T-cell (primary cell): Measurements from ENCODE around the gene DDX10. TPM values are rescaled to one million over a fixed set of nuclear protein-coding genes. Genes with fewer than 3 reads are reported as not detected.

ENCODE experiments used
- ATAC-seq, 4 experiments: fragments of 200-7000 bp in 3 of 4; fragments of 150-1000 bp in 1 of 4; cut with Tn5 transposase; replicated peaks in 1 of 4; 1 replicate in 3 of 4; 2 replicates in 1 of 4; pipeline ENCODE4 v1.10.0; 2021; ENCODE audit warnings: moderate library complexity in 3 of 4, mild to moderate bottlenecking in 2 of 4, moderate number of reproducible peaks in 1 of 4
- CTCF ChIA-PET, 2 donors: fragments of 300-600 bp; sonication (Branson Sonifier 250); formaldehyde crosslinking; loops; one replicate each; lab custom pipeline; 2022; ENCODE audit warnings: antibody characterized with exemption in 2 of 2; lab: Charles Lee
- POLR2A ChIA-PET, 2 donors: fragments of 300-600 bp; sonication (Branson Sonifier 250); formaldehyde crosslinking; loops; one replicate each; lab custom pipeline; 2022; ENCODE audit warnings: antibody characterized with exemption in 2 of 2; lab: Charles Lee
- DNase-seq, 35 experiments: peaks; one replicate each; pipeline versions ENCODE4 v3.0.0 to v3.0.0-alpha.2; 2013 to 2023
- H3K27ac ChIP-seq: one replicate; pipeline ENCODE4 v1.5.1; 2013; ENCODE audit warnings: low read length
- H3K27me3 ChIP-seq, 2 experiments: replicated peaks in 1 of 2; 1 replicate in 1 of 2; 2 replicates in 1 of 2; pipeline versions ENCODE4 v1.6.1 to v1.7.0; 2013; ENCODE audit warnings: low read length in 1 of 2, mixed read lengths in 1 of 2; ENCODE audit not compliant: control insufficient read depth in 2 of 2, insufficient read depth in 2 of 2; ENCODE audit errors: extremely low read depth in 1 of 2
- H3K36me3 ChIP-seq, 2 donors: 1 replicate in 1 of 2; 2 replicates in 1 of 2; pipeline versions ENCODE4 v1.6.1 to v1.7.0; 2013; ENCODE audit warnings: low read length in 1 of 2; ENCODE audit not compliant: control insufficient read depth in 2 of 2, insufficient read depth in 1 of 2; ENCODE audit errors: extremely low read depth in 1 of 2
- H3K4me1 ChIP-seq, 2 experiments: 1 replicate in 1 of 2; 2 replicates in 1 of 2; pipeline versions ENCODE4 v1.6.1 to v1.7.0; 2013; ENCODE audit warnings: low read length in 2 of 2, mixed read lengths in 1 of 2; ENCODE audit not compliant: insufficient read depth in 2 of 2, control insufficient read depth in 1 of 2; ENCODE audit errors: extremely low read depth in 1 of 2
- H3K4me3 ChIP-seq, 2 donors: 1 replicate in 1 of 2; 2 replicates in 1 of 2; pipeline versions ENCODE4 v1.5.1 to v1.7.0; 2013; ENCODE audit warnings: mild to moderate bottlenecking in 2 of 2, low read length in 1 of 2, moderate library complexity in 1 of 2; ENCODE audit not compliant: control insufficient read depth in 1 of 2; ENCODE audit errors: extremely low read depth in 1 of 2
- H3K9me3 ChIP-seq: 2 replicates; pipeline ENCODE4 v1.7.0; 2013
- H3K27ac Mint-ChIP-seq, 2 donors: one replicate each; pipeline ENCODE4 v1.8.0; 2020 to 2021; ENCODE audit warnings: mild to moderate bottlenecking in 2 of 2, mixed read lengths in 2 of 2
- H3K27me3 Mint-ChIP-seq, 2 donors: one replicate each; pipeline ENCODE4 v1.8.0; 2021 to 2022; ENCODE audit warnings: mixed read lengths in 2 of 2
- H3K36me3 Mint-ChIP-seq: one replicate; pipeline ENCODE4 v1.8.0; 2021; ENCODE audit warnings: mixed read lengths
- H3K4me1 Mint-ChIP-seq, 3 donors: one replicate each; pipeline ENCODE4 v1.8.0; 2020 to 2022; ENCODE audit warnings: mixed read lengths in 3 of 3, mild to moderate bottlenecking in 1 of 3
- H3K4me3 Mint-ChIP-seq, 3 donors: one replicate each; pipeline ENCODE4 v1.8.0; 2020 to 2022; ENCODE audit warnings: mild to moderate bottlenecking in 3 of 3, mixed read lengths in 3 of 3, moderate library complexity in 3 of 3
- H3K9me3 Mint-ChIP-seq, 3 donors: one replicate each; pipeline ENCODE4 v1.8.0; 2020 to 2022; ENCODE audit warnings: mixed read lengths in 3 of 3
- whole genome bisulfite sequencing: methylation state at CpG from one replicate; pipeline ENCODE4 v1.1.5; 2013; ENCODE audit warnings: missing lambda C conversion rate; ENCODE audit not compliant: insufficient coverage; 5-methylcytosine and 5-hydroxymethylcytosine counted together
- total RNA-seq, 35 experiments: library from RNA in 6 of 35; stranded (reverse) in 6 of 35; fragments of 120-200 nt in 1 of 35; gene quantifications; one replicate each; pipeline versions ENCODE4 v1.2.1 to v1.2.4 and lab custom pipeline; 2013 to 2026

The DDX10 gene
- total RNA-seq, 5 donors from 2014 or later (not counting 1 experiment from before 2014, with no cell fraction given), result 23.5 to 30.0 (median 27.0) TPM

GRCh38 chr11:108922241-108922640 lies 257.4 kb downstream of the DDX10 start:
- ChIA-PET POLR2A (interaction anchor here in 1 of 2 donors (0.6 kb wide), 1 partner anchor 439 kb away, joined by 5 read pairs; no protein-coding TSS in a partner anchor), CTCF (interaction anchor here in 1 of 2 donors (0.7 kb wide), 1 partner anchor 21 kb away, joined by 4 read pairs; no protein-coding TSS in a partner anchor)
- no peaks in the 10 kb centered on the region for H3K27me3 ChIP-seq
- no peak overlapping the region for H3K27ac ChIP-seq
- WGBS, result no CpG with 5 or more reads among the region's 3 CpGs
- H3K4me3 Mint-ChIP-seq, result no peak overlapping the region
- no peak for DNase-seq
- H3K4me1 Mint-ChIP-seq, result peaks cover 0 to 7% (median 0%) of the 10 kb centered on the region in 3 donors
- H3K36me3 Mint-ChIP-seq, result peaks cover 41% of the 10 kb centered on the region
- no peak overlapping the region for H3K27ac Mint-ChIP-seq
- H3K4me1 ChIP-seq, result no peaks in the 10 kb centered on the region
- H3K9me3 ChIP-seq, result no peaks in the 10 kb centered on the region
- H3K4me3 ChIP-seq, result no peak overlapping the region
- peaks cover 0 to 3% of the 10 kb centered on the region in 2 donors for H3K36me3 ChIP-seq
- H3K27me3 Mint-ChIP-seq, result no peaks in the 10 kb centered on the region
- H3K9me3 Mint-ChIP-seq, result no peaks in the 10 kb centered on the region
- no peak for ATAC-seq

- Mint-ChIP-seq H3K4me3 (no peak overlapping the region), H3K9me3 (no peaks in the 10 kb centered on the region), H3K27ac (no peak overlapping the region), H3K36me3 (peaks cover 38% of the 10 kb centered on the region), H3K4me1 (peaks cover 0 to 9% (median 0%) of the 10 kb centered on the region in 3 donors), H3K27me3 (no peaks in the 10 kb centered on the region)
- DNase-seq (no peak), ATAC-seq (no peak)
- H3K9me3 ChIP-seq, result no peaks in the 10 kb centered on the region
- H3K4me1 ChIP-seq, result no peaks in the 10 kb centered on the region
- peaks cover 0 to 3% of the 10 kb centered on the region in 2 donors for H3K36me3 ChIP-seq
- no peak overlapping the region for H3K27ac ChIP-seq
- POLR2A ChIA-PET, result interaction anchor here in 1 of 2 donors (0.6 kb wide), 1 partner anchor 1070 kb away, joined by 5 read pairs; no protein-coding TSS in a partner anchor
- H3K4me3 ChIP-seq, result no peak overlapping the region
- CTCF ChIA-PET, result no interaction called here
- WGBS, result 90% methylated on average over 1 of the region's 1 CpG
- no peaks in the 10 kb centered on the region for H3K27me3 ChIP-seq
Measured at GRCh38 chr11:108923413-108923812, 258.5 kb downstream of the DDX10 start.

GRCh38 chr11:108926171-108926840 lies 261.4 kb downstream of the DDX10 start:
- Histone ChIP-seq H3K36me3 (no peaks in the 10 kb centered on the region), H3K27me3 (no peaks in the 10 kb centered on the region), H3K9me3 (no peaks in the 10 kb centered on the region), H3K4me1 (no peaks in the 10 kb centered on the region), H3K4me3 (no peak overlapping the region), H3K27ac (no peak overlapping the region)
- WGBS, result 96% methylated on average over 3 of the region's 5 CpGs
- ChIA-PET CTCF (no interaction called here), POLR2A (no interaction called here)
- Mint-ChIP-seq H3K27me3 (no peaks in the 10 kb centered on the region), H3K4me3 (no peak overlapping the region), H3K4me1 (peaks cover 0 to 9% (median 0%) of the 10 kb centered on the region in 3 donors), H3K36me3 (peaks cover 33% of the 10 kb centered on the region), H3K9me3 (no peaks in the 10 kb centered on the region), H3K27ac (no peak overlapping the region)
- DNase-seq (no peak), ATAC-seq (no peak)

- POLR2A ChIA-PET, result no interaction called here
Measured at GRCh38 chr11:108926841-108927577, 262.1 kb downstream of the DDX10 start.

GRCh38 chr11:108927791-108928545 lies 263.1 kb downstream of the DDX10 start:
- DNase-seq (no peak), ATAC-seq (no peak)
- H3K27me3 ChIP-seq, result no peaks in the 10 kb centered on the region
- Mint-ChIP-seq H3K4me3 (no peak overlapping the region), H3K4me1 (peaks cover 0 to 9% (median 0%) of the 10 kb centered on the region in 3 donors), H3K9me3 (no peaks in the 10 kb centered on the region), H3K27ac (no peak overlapping the region), H3K27me3 (no peaks in the 10 kb centered on the region), H3K36me3 (peaks cover 27% of the 10 kb centered on the region)
- H3K9me3 ChIP-seq, result no peaks in the 10 kb centered on the region
- POLR2A ChIA-PET, result no interaction called here
- H3K4me3 ChIP-seq, result no peak overlapping the region
- 92% methylated on average over 3 of the region's 7 CpGs for WGBS
- no peaks in the 10 kb centered on the region for H3K4me1 ChIP-seq
- CTCF ChIA-PET, result no interaction called here
- H3K36me3 ChIP-seq, result no peaks in the 10 kb centered on the region
- no peak overlapping the region for H3K27ac ChIP-seq

More at GRCh38 chr11:108926841-108927577, 262.1 kb downstream of the DDX10 start:
- ATAC-seq (no peak), DNase-seq (no peak)
- Mint-ChIP-seq H3K4me3 (no peak overlapping the region), H3K36me3 (peaks cover 30% of the 10 kb centered on the region), H3K4me1 (peaks cover 0 to 9% (median 0%) of the 10 kb centered on the region in 3 donors), H3K27ac (no peak overlapping the region), H3K27me3 (no peaks in the 10 kb centered on the region), H3K9me3 (no peaks in the 10 kb centered on the region)
- H3K27me3 ChIP-seq, result no peaks in the 10 kb centered on the region
- H3K4me3 ChIP-seq, result no peak overlapping the region
- H3K36me3 ChIP-seq, result no peaks in the 10 kb centered on the region
- WGBS, result 100% methylated on average over 1 of the region's 3 CpGs
- CTCF ChIA-PET, result no interaction called here
- no peaks in the 10 kb centered on the region for H3K9me3 ChIP-seq
- H3K27ac ChIP-seq, result no peak overlapping the region
- H3K4me1 ChIP-seq, result no peaks in the 10 kb centered on the region

GRCh38 chr11:108929241-108929640 lies 264.4 kb downstream of the DDX10 start:
- H3K4me3 Mint-ChIP-seq, result no peak overlapping the region
- CTCF ChIA-PET, result no interaction called here
- DNase-seq (no peak), ATAC-seq (no peak)
- peaks cover 0 to 1% (median 0%) of the 10 kb centered on the region in 3 donors for H3K9me3 Mint-ChIP-seq
- peaks cover 0 to 5% (median 0%) of the 10 kb centered on the region in 3 donors for H3K4me1 Mint-ChIP-seq
- no peak overlapping the region for H3K27ac Mint-ChIP-seq
- H3K4me1 ChIP-seq, result no peaks in the 10 kb centered on the region
- POLR2A ChIA-PET, result no interaction called here
- H3K27ac ChIP-seq, result no peak overlapping the region
- H3K36me3 ChIP-seq, result no peaks in the 10 kb centered on the region
- H3K27me3 ChIP-seq, result no peaks in the 10 kb centered on the region
- H3K9me3 ChIP-seq, result no peaks in the 10 kb centered on the region
- H3K36me3 Mint-ChIP-seq, result peaks cover 29% of the 10 kb centered on the region
- no peak overlapping the region for H3K4me3 ChIP-seq
- WGBS, result no CpG with 5 or more reads among the region's 1 CpG
- no peaks in the 10 kb centered on the region for H3K27me3 Mint-ChIP-seq
